COLO668 (cell line): ENCODE data around the gene FHDC1.
"Not testable (repeated sequence)": the region's sequence is repeated elsewhere in the genome, so short reads cannot be mapped to it uniquely, and the experiment has no call there.

Experiments
- DNase-seq: peaks from one replicate; lab custom pipeline; 2025; ENCODE audit not compliant: unreplicated experiment; lab: John Stamatoyannopoulos, UW

FHDC1 gene

DNA sequence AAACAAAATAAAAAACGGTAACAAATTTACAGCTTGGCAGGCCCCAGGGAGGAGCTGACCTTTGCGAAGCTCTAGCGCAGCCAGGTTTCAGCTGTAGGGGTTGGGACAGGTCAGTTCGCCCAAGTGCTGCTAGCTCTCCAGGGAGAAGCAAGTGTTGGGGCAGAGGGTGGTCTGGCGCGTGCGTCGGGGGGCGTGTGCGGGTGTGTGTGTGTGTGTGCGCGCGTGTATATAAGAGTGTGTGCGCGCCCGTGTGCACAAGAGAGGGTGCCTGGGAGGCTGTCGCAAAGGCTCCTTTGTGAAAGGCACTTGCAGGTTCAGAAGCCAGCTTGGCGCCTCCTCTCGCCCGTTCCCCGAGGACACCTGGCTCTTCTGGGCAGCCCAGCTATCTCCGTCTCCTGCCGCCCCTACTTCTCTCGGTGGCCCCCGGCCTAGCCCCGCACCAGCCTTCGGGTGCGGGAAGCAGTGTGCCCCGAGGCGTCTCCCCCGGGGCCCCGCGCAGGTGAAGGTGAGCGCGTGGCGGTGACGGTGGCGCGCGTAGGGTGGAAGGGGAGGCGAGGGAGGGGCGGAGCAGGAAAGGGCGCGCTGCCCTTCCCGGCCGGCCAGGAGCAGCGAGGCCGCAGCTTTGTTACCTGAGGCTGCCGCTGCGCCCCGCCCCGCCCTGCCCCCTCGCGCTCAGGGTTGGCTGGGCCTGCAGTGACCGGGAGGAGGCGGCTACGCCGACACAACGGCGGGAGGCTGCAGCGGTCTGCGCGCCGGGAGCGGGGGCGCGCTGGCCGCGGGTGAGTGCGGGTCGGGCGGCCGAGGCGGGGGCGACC is at the start of gene FHDC1:
Gene FHDC1, plus strand, starts transcription at position 693 of the 815 bp plus-strand sequence. CDS start 6,735 bp downstream, outside the sequence.
- peak; percentile 94 for DNase-seq

DNA sequence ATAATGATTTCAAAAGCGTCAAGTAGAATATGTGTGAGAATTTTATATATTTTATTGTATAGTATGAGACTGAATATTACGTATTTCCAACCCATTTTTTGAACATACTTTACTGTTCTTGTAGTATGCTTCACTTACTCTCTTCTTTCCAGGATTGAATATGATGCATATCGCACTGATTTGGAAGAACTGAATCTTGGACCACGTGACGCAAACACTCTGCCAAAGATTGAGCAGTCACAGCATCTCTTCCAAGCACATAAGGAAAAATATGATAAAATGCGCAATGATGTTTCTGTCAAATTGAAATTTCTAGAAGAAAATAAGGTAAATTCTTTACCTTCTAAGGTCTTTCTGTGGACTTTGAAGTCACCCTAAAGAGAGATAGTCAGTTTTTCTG is 48.1 kb upstream of the FHDC1 start:
- DNase-seq, result no peak

DNA sequence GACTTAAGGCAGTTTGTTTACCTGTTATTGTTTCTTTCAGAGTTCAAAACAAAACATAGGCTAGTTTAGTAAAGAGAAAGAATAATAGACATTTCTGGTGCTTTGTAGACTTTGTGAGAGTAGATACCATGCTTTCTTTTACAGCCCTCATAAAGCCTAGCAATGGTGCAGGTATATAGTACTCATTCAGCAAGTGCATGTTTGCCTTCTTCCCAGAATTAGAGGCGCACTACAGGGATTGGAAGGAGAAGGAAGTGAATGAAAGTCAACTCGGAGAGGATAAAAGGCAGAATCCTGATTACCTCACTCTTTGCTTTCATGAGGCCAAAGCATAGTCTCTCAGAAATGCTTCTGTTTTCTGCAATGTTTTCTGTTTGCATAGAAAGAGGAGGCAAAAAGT is 43.1 kb upstream of the FHDC1 start:
- no peak for DNase-seq

GRCh38 chr4:152894673-152895072 is 41.5 kb upstream of the FHDC1 start:
- no peak for DNase-seq

GRCh38 chr4:152896811-152897210 is 39.3 kb upstream of the FHDC1 start:
- no peak for DNase-seq

GRCh38 chr4:152898133-152898532 is 38.0 kb upstream of the FHDC1 start:
- not testable (repeated sequence) for DNase-seq

DNA sequence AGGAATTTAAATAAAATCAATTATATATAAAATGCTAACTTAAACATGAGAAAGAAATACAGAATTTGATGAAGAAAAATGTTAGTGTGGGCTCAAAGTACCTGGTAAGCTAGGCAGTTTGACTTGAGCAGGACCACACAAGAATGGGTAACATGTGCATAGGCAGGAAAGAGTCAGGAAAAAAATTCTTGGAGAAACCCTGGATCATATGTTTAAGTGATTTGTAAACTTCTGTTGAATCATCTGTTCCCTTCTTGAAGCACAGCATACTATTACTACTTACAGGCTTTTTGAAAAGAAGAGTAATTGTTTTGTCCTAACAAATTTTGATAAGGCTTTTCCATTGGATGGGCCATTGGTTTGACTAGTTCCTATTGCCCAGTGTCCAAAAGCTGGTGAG is 37.5 kb upstream of the FHDC1 start:
- DNase-seq, result no peak

- DNase-seq, result no peak
Observed at GRCh38 chr4:152900395-152900794, 35.7 kb upstream of the FHDC1 start.

- no peak for DNase-seq
Observed at GRCh38 chr4:152901205-152901604, 34.9 kb upstream of the FHDC1 start.

DNA sequence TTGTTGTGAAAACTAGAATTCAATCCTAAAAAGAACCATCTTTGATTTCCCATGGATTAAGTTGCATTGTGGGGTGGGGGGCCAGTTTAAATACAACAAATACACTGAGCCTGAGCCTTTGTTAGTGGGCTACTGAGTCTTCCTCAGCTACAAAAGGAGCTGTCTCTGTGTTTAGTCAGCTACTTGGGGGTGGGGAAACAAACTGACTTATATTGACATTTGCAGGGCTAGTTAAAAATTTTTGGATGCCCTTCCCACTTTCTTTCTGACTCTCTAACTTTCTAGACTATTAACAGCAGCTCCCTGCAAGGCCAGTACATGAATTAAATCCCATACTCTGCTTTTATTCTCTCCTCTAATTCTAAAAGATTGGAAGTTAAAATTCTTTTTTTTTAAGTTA is 32.5 kb upstream of the FHDC1 start:
- DNase-seq, result no peak

DNA sequence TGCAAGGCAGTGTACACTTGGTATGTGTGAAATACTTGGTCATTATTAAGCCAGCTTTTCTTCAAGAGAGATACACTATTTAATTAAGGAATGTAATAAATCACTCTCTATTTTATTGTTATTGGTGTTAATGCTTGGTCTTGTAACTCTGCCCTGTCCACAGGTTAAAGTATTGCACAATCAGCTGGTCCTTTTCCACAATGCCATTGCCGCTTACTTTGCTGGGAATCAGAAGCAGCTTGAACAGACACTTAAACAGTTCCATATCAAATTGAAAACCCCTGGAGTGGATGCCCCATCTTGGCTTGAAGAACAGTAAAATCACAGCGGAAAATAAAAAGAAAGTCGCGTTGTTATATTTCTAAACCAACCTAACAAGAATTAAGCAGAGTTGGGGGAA is 26.2 kb upstream of the FHDC1 start:
- DNase-seq, result no peak

- DNase-seq, result no peak
Observed at GRCh38 chr4:152910521-152910920, 25.6 kb upstream of the FHDC1 start.

DNA sequence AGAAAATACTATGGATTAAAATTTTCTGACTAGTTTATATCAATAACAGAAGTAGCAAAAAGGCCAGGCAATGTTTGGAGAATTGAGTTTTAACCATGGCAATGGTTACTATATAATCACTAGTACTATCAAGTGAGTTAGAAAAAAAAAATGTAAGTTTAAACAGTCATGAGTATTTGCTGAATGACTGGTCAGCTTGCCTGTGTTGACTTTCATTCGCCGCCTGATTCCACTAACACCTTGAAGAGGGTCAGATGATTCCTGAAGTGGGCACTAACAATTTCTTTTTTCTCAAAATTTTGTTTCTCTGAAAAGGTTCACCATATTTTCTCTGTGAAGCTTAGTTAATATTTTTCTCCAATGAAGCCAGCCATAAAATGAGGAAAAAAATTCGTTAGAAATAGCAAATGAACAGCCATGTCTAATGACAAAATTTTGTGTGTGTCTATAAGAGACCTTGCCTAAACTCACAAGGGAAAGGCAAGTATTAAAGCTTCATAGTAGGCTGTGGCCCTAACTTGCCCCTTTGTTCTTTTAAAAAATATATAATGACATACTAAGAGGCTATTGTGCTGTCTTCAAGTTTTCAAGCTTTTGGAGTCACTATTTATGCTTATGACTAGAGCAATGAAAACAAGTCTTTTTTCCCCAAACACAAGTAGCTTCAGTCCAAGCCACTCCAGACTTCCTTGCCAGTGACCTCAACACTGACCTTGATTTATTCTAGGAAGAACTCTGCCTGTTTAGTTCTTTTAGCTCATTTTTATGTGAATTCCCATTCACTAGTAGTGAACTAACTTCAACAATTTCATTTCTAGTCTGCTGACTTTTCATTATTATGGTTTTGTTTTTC is 18.4 kb upstream of the FHDC1 start:
- DNase-seq, result no peak

DNA sequence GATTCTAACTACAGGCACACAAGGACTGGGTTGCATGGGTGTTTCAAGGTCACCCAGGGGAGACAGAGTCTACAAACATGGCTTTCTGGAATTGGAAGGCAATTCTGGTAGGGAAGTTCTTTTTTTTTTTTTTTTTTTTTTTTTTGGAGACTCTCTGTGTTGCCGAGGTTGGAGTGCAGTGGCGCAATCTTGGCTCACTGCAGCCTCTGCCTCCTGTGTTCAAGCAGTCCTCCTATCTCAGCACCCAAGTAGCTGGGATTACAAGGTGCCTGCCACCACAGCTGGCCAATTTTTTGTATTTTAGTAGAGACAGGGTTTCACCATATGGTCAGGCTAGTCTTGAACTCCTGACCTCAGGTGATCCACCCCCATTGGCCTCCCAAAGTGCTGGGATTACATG is 16.3 kb upstream of the FHDC1 start:
- DNase-seq, result no peak

DNA sequence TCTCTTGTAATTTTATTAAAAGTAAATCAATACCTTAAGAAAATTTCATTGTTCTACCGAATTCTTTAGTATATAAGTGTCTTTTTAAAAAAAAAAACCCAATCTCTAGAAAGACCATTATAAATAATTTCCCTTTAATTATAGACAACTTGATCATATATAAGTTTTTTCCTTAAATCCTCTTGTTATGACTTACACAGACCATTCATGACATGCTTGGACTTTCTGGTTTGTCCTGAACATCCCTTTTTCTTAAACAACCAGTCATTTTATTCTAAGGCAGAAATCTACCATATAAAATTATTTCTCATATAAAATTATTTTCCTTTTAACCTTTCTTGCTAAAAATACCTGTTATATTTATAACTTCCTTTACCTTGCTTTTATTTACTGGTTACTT is 15.4 kb upstream of the FHDC1 start:
- DNase-seq, result peak; percentile 20

DNA sequence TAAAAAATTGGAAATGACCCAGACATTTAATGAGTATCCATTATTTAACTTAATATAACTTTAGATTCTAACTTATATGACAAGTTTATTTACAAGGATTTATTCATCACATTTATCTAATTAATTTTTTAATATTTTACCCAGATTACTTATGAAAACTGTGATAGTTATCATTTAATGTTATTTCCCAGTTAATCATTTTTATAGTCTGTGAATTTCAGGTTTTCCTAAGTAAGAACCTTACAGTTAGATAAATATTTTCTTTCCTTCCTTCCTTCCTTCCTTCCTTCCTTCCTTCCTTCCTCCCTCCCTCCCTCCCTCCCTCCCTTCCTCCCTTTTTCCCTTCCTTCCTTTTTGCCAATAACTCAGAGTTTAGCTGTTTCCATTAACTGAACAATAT is 14.8 kb upstream of the FHDC1 start:
- DNase-seq, result no peak

GRCh38 chr4:152925851-152926250 is 10.3 kb upstream of the FHDC1 start:
- no peak for DNase-seq

- no peak for DNase-seq
Observed at GRCh38 chr4:152926959-152927358, 9.2 kb upstream of the FHDC1 start.

- DNase-seq, result no peak
Observed at GRCh38 chr4:152927737-152928136, 8.4 kb upstream of the FHDC1 start.

- no peak for DNase-seq
Observed at GRCh38 chr4:152928286-152928685, 7.8 kb upstream of the FHDC1 start.

- DNase-seq, result peak; percentile 29
Observed at GRCh38 chr4:152929888-152930287, 6.2 kb upstream of the FHDC1 start.

DNA sequence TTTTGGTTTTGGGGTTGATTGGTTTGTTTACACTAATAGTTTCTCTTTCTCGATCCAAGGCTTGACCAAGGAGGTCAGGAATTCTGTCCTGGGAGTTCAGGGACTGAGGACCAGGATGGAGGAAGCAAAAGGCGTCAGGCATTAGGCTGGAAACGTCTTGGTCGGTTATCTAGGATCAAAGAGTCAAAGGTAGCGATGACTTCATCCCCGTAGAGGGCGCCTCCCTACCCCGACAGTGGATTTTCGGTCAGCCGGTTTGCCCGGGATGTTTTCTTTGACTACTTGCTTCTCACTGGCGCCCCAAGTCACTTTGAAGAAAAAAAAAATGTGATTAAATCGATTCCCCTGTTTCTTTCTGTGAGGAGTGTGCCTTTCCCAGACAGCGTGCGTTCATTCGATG is 980 bp upstream of the FHDC1 start:
- DNase-seq, result peak; percentile 14
